Measurements from ENCODE around the gene HEPN1. TPM values are rescaled to one million over a fixed set of nuclear protein-coding genes. Genes with fewer than 3 reads are reported as not detected.

The HEPN1 gene
- total RNA-seq, 2 experiments from 2014 or later, result not detected

GRCh38 chr11:124877910-124878758 lies 40.9 kb upstream of the HEPN1 start:
- Mint-ChIP-seq H3K4me1 (peaks cover 18% of the 10 kb centered on the region), H3K36me3 (no peaks in the 10 kb centered on the region), H3K27me3 (peaks cover 27% of the 10 kb centered on the region), H3K4me3 (peak overlapping the region; percentile 87), H3K27ac (peak overlapping the region; percentile 90), H3K9me3 (no peaks in the 10 kb centered on the region)
- ATAC-seq (ENCODE audit: low read depth), result no peak
- POLR2A ChIA-PET, result interaction anchor here (0.6 to 1.1 kb wide), 2 partner anchors 9 to 742 kb away, joined by 3 read pairs; no protein-coding TSS in a partner anchor
- no peak for DNase-seq

GRCh38 chr11:124878759-124879492 lies 40.1 kb upstream of the HEPN1 start:
- Mint-ChIP-seq H3K4me3 (no peak overlapping the region), H3K9me3 (no peaks in the 10 kb centered on the region), H3K36me3 (no peaks in the 10 kb centered on the region), H3K27me3 (peaks cover 20% of the 10 kb centered on the region), H3K27ac (no peak overlapping the region), H3K4me1 (peaks cover 18% of the 10 kb centered on the region)
- no peak for DNase-seq
- POLR2A ChIA-PET, result interaction anchor here (1.1 kb wide), 1 partner anchor 8 kb away, joined by 3 read pairs; no protein-coding TSS in a partner anchor
- no peak for ATAC-seq (ENCODE audit: low read depth)

- H3K4me1 Mint-ChIP-seq, result peaks cover 18% of the 10 kb centered on the region
- no peak overlapping the region for H3K4me3 Mint-ChIP-seq
- DNase-seq (no peak), ATAC-seq (ENCODE audit: low read depth) (no peak)
- POLR2A ChIA-PET, result no interaction called here
- H3K36me3 Mint-ChIP-seq, result no peaks in the 10 kb centered on the region
- H3K27me3 Mint-ChIP-seq, result peaks cover 12% of the 10 kb centered on the region
- no peak overlapping the region for H3K27ac Mint-ChIP-seq
- no peaks in the 10 kb centered on the region for H3K9me3 Mint-ChIP-seq
Observed at GRCh38 chr11:124879493-124880289, 39.4 kb upstream of the HEPN1 start.

- Mint-ChIP-seq H3K27me3 (peaks cover 7% of the 10 kb centered on the region), H3K4me3 (no peak overlapping the region), H3K9me3 (no peaks in the 10 kb centered on the region), H3K36me3 (no peaks in the 10 kb centered on the region), H3K4me1 (peaks cover 17% of the 10 kb centered on the region), H3K27ac (no peak overlapping the region)
- no peak for ATAC-seq (ENCODE audit: low read depth)
- POLR2A ChIA-PET, result no interaction called here
- no peak for DNase-seq
Observed at GRCh38 chr11:124880290-124880611, 38.8 kb upstream of the HEPN1 start.

- POLR2A ChIA-PET, result interaction anchor here (1.4 kb wide), 1 partner anchor 73 kb away, joined by 5 read pairs; the partner anchor contains the start of gene CCDC15
- no peaks in the 10 kb centered on the region for H3K9me3 Mint-ChIP-seq
- peaks cover 4% of the 10 kb centered on the region for H3K27me3 Mint-ChIP-seq
- H3K36me3 Mint-ChIP-seq, result no peaks in the 10 kb centered on the region
- DNase-seq (no peak), ATAC-seq (ENCODE audit: low read depth) (no peak)
- H3K27ac Mint-ChIP-seq, result peak overlapping the region; percentile 62
- H3K4me1 Mint-ChIP-seq, result peaks cover 14% of the 10 kb centered on the region
- H3K4me3 Mint-ChIP-seq, result no peak overlapping the region
Observed at GRCh38 chr11:124880958-124881357, 38.1 kb upstream of the HEPN1 start.

GRCh38 chr11:124882339-124883071 lies 36.5 kb upstream of the HEPN1 start:
- POLR2A ChIA-PET, result interaction anchor here (0.7 kb wide), 1 partner anchor 38 kb away, joined by 3 read pairs; no protein-coding TSS in a partner anchor
- Mint-ChIP-seq H3K36me3 (no peaks in the 10 kb centered on the region), H3K4me3 (no peak overlapping the region), H3K27ac (no peak overlapping the region), H3K9me3 (no peaks in the 10 kb centered on the region), H3K27me3 (peaks cover 6% of the 10 kb centered on the region), H3K4me1 (peaks cover 6% of the 10 kb centered on the region)
- DNase-seq, result no peak
- ATAC-seq (ENCODE audit: low read depth), result no peak

GRCh38 chr11:124884340-124884739 lies 34.7 kb upstream of the HEPN1 start:
- Mint-ChIP-seq H3K27ac (no peak overlapping the region), H3K27me3 (peaks cover 6% of the 10 kb centered on the region), H3K4me3 (no peak overlapping the region), H3K4me1 (peaks cover 2% of the 10 kb centered on the region), H3K36me3 (no peaks in the 10 kb centered on the region), H3K9me3 (no peaks in the 10 kb centered on the region)
- DNase-seq, result no peak
- ATAC-seq (ENCODE audit: low read depth), result no peak
- POLR2A ChIA-PET, result interaction anchor here (0.9 kb wide), 1 partner anchor 69 kb away, joined by 3 read pairs; no protein-coding TSS in a partner anchor

GRCh38 chr11:124884869-124885479 lies 34.1 kb upstream of the HEPN1 start:
- H3K4me1 Mint-ChIP-seq, result peaks cover 2% of the 10 kb centered on the region
- no peaks in the 10 kb centered on the region for H3K9me3 Mint-ChIP-seq
- DNase-seq (no peak), ATAC-seq (ENCODE audit: low read depth) (no peak)
- H3K36me3 Mint-ChIP-seq, result no peaks in the 10 kb centered on the region
- POLR2A ChIA-PET, result interaction anchor here (0.9 kb wide), 1 partner anchor 68 kb away, joined by 3 read pairs; no protein-coding TSS in a partner anchor
- no peak overlapping the region for H3K27ac Mint-ChIP-seq
- H3K4me3 Mint-ChIP-seq, result no peak overlapping the region
- H3K27me3 Mint-ChIP-seq, result peaks cover 6% of the 10 kb centered on the region

- Mint-ChIP-seq H3K36me3 (no peaks in the 10 kb centered on the region), H3K9me3 (no peaks in the 10 kb centered on the region), H3K4me3 (no peak overlapping the region), H3K4me1 (peaks cover 2% of the 10 kb centered on the region), H3K27me3 (peaks cover 6% of the 10 kb centered on the region), H3K27ac (no peak overlapping the region)
- no peak for DNase-seq
- POLR2A ChIA-PET, result interaction anchor here (0.7 kb wide), 1 partner anchor 8 kb away, joined by 3 read pairs; no protein-coding TSS in a partner anchor
- ATAC-seq (ENCODE audit: low read depth), result no peak
Observed at GRCh38 chr11:124886476-124886875, 32.6 kb upstream of the HEPN1 start.

GRCh38 chr11:124886978-124887666 lies 31.9 kb upstream of the HEPN1 start:
- H3K9me3 Mint-ChIP-seq, result no peaks in the 10 kb centered on the region
- POLR2A ChIA-PET, result interaction anchor here (0.6 to 0.7 kb wide), 2 partner anchors 9 to 11 kb away, joined by 3 to 4 read pairs; no protein-coding TSS in a partner anchor
- peaks cover 2% of the 10 kb centered on the region for H3K4me1 Mint-ChIP-seq
- H3K4me3 Mint-ChIP-seq, result no peak overlapping the region
- H3K27me3 Mint-ChIP-seq, result peaks cover 6% of the 10 kb centered on the region
- H3K27ac Mint-ChIP-seq, result no peak overlapping the region
- ATAC-seq (ENCODE audit: low read depth), result no peak
- H3K36me3 Mint-ChIP-seq, result no peaks in the 10 kb centered on the region
- DNase-seq, result no peak

GRCh38 chr11:124887667-124888013 lies 31.4 kb upstream of the HEPN1 start:
- Mint-ChIP-seq H3K36me3 (no peaks in the 10 kb centered on the region), H3K4me1 (peaks cover 2% of the 10 kb centered on the region)
- ATAC-seq (ENCODE audit: low read depth), result no peak

More at GRCh38 chr11:124887667-124888013, 31.4 kb upstream of the HEPN1 start:
- no peaks in the 10 kb centered on the region for H3K9me3 Mint-ChIP-seq
- no peak for DNase-seq
- H3K27ac Mint-ChIP-seq, result no peak overlapping the region
- POLR2A ChIA-PET, result interaction anchor here (0.6 kb wide), 2 partner anchors 11 to 115 kb away, joined by 4 to 5 read pairs; no protein-coding TSS in a partner anchor
- no peak overlapping the region for H3K4me3 Mint-ChIP-seq
- H3K27me3 Mint-ChIP-seq, result peaks cover 6% of the 10 kb centered on the region

Data from activated naive CD8-positive, alpha-beta T cell treated with anti-CD3 and anti-CD28 coated beads, Interleukin-2, amount 10 ng/mL, durations not matched to agents 7 days and 5 days (primary cell).